HG03442 (cell line): ENCODE data around the gene GLDN.
"Not testable (repeated sequence)": the region's sequence is repeated elsewhere in the genome, so short reads cannot be mapped to it uniquely, and the experiment has no call there.

Experiments used
- ATAC-seq: cut with Tn5 transposase; IDR thresholded peaks from one replicate; pipeline ENCODE4 v1.9.1; 2021; ENCODE audit warnings: mild to moderate bottlenecking, moderate library complexity; ENCODE audit not compliant: unreplicated experiment

Gene GLDN

DNA sequence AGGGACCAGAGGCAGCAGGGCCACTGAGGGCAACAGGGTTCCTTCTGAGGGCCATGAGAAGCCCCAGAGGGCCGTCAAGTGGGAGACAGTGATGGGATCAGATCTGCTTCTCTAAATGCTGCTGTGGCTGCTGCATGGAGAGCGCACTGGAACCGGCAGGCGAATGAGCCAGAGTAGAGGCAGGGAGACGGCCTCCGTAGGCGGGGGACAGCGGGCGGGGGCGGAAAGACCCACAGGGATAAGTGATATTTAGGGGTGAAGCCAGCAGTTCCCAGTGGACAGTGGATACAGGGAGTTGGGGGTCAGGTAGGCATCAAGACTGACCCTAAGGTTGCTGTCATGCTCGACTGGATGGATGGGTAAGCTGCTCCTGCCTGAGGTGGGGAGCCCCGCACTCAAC is 45.0 kb downstream of the GLDN start:
- ATAC-seq = no peak

DNA sequence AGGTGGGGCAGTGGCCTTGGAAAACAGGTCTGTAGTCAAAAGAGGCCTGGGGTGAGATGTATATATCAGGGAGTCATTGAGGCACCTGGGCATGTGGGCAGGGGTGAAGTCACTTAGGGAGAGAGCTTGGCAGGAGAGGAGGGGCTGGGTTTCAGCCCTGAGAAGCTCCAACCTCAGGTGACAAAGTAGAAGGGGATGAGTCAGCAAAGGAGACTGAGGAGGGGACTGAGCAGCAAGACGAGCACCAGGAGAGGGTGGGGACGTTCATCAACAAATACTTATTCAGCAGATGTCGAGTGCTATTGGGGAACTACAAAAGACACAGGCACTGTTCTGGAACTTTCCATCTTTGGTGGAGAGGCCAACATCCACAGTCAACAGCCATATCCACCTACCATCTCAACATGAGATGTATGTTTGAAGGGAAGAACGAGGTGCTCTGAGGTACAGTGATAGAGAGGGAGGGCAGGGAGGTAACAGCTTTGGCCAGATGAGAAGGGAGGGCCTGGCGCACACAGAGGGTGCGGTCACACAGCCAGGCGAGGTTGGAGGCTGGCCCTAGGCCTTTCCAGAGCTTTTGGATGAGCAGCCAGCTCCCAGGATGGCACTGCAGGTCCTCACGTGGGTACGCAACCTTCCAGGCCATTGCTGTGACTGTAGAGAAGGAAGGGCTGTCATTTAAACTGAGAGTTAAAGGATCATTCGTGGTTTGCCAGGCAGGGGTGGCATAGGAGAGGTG is 45.7 kb downstream of the GLDN start:
- no peak for ATAC-seq

DNA sequence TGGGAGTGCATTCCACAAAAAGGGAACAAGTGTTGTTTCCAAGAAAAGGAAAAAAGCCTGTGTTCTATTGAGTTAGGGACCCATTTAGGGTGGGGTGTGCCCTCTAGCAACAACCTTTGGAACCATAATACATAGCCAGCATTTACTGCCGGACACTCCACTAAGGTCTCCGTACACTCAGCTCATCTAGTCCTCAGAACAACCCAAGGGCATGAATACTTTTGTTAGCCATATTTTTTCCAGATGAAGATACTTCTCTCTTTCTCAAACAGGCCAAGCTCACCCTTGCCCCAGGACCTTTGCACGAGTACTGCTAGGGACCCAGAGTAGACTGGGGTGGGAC is 46.2 kb downstream of the GLDN start:
- ATAC-seq = no peak

DNA sequence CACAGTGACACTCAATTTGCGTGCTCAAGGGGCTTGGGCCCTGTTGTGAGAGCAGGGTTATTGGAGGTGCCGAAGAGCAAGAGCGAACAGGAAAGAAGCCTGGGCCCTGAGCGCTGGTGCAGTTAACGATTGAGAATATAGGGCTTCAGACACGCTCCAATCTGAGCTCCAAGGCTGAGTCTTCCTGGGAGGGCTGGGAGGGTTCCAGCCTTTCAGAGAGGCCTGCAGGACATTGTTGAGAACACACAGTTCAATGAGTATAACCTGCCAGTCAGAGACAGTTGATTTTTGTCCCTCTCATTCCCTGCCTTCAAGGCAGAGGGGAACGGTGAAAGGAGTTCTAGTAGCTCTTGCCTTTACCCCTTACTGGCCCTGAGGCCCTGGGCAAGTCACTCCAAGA is 47.3 kb downstream of the GLDN start:
- no peak for ATAC-seq

- ATAC-seq = no peak
These were observed 48.9 kb downstream of the GLDN start for GRCh38 chr15:51390241-51390965.

DNA sequence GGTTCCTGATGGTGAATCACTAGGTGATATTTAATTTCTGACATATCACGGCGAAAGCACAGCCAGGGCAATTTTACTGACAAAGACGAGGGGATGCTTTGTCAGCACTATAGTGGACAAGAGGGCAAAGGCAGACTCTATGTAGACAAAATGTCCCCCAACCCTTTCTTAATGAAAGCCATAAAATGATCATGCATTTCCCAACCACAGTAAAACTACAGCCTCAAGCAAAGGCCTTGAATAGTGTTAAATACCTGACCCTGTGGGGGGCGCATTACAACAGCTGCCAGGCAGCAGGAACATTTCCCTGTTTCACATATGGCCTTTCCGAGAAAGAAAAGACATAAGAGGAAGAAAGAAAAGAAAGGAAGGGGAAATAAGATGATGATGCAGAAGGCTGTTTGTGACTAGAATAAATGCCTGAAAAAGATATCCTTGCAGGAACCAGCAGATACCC is 49.5 kb downstream of the GLDN start:
- ATAC-seq = no peak

DNA sequence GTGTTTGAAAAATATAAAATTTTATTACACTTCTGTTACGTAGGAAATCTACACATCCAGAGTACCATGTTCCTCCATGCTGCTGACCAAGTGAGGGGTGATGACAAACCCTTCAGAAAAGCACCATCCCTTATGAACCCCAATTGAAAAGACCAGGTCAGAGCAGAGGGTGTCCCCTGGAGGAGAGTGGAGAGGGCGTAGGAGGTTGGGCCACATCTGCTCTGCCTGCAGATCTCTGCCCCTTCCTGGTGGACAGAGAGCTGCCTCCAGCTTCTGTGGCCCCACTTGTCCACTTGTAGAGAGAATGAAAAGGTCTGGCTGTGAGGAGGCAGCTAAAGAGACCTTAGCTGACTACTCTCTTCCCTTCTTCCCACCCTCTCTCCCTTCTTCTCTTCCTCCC is 55.5 kb downstream of the GLDN start:
- ATAC-seq = no peak

DNA sequence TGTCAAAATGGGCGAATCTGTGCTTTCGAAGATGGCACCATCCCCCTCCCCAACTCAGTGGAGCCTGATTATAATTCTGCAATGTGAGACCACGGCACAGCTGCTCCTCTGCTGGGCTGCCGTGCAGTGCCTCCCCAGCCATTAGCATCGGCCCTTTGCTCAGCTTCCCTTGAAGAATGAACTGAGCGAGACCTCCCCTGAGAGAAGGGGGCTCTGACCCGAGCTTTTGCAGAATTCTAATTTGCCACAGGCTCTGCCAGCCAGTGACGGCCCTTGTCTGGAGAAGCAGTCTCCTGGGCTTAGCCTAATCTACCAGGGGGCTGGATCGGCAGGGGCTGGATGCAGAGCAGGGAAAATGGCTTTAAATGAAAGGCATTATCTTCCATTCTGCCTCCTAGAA is 57.2 kb downstream of the GLDN start:
- ATAC-seq = no peak

DNA sequence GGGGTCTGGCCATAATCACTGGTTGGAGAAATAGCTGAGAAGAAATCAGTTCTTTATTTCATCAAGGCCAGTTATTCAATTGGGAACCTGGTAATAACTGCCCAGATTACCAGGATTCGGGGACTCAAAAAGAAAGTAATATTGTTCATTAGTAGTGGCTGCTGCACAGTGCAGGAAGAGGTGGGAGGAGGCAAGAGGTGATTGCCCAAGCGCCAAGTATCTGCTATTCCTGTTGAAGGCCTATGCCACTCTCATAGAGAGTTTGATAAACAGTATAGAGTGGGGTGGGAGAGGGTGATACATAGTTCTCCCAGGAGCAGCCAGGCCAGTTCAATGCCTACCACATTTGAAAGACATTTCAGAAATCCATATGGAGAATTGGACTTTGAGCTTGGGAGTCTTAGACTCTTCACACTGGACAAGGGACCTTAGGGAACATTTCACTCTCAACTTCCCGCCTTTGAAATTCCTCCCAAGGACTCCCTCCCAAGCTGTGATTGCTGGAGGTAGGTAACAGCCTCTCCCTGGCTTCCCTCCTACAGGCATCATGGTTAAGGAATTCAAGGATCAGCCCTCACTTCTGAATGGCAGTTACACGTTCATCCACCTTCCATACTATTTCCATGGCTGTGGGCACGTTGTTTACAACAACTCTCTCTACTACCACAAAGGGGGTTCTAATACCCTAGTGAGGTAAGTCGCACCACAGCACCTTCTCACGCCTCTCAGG is 59.8 kb downstream of the GLDN start:
- no peak for ATAC-seq

DNA sequence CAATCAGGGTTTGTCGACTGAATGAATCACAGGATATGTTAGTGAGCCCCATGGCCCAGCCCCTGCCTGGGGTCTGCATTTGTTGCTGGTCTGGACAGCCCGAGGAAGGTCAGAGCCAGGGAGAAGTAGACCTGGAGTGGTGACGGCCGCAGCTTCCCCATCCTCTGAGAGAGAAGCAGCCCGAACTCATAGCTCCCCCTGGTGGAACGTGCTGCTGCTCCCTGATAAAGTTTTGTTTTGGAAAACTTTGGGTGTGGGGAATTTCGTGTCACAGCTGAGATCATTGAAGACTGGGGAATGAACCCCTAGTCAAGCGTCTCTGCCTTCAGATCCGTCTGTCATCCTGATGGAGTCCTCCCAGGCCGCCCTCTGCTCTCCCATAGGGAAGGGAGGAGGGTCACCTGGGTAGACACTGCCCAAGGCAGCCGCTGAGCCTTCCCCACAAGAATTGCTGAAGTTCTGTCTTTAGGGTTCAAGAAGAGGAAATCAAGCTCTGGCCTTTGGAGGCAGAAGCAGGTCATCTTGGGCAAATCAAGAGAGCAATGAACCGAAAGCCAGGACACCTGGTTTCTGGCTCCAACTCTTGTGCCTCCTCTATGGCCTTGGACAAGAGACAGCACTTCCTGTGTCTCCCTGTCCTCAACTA is 60.5 kb downstream of the GLDN start:
- ATAC-seq = no peak

DNA sequence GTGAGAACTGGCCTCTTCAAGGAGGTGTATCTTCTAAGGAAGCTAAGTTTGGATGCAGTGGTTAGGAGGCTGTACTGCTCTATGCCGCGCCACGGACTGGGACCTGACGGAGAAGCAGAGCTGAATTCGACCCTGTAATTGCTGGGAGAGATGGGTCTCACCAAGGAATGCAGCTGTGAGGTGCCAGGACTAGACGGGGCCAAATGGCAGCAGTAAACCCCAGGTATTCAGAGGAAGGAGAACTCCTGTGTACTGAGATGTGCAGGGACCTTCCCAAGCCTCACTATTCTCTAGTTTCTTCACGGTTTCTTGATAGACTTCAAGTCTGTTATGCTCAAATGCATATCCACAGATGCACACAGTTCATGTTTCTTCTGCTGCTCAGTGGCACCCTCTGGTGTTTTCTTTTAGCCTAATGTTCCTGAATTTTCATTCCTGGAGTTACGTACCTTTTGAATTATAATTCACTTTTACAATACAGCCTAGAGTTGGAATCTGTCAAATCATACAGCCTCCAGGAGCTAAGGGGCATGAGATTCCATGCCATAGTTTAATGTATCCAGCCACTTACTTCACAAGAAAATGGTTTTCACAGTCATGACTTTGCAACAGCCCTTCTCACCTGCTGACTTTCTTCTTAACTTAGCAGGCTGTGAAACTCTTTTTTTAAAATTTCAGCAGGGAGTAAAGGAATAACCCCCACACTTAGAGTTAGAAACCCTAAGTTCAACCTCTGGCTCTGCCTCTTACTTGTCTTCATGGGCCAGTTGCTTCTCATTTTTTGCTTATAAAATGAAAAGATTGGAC is 61.8 kb downstream of the GLDN start:
- no peak for ATAC-seq

- ATAC-seq = no peak
These were observed 62.7 kb downstream of the GLDN start for GRCh38 chr15:51403946-51404695.

DNA sequence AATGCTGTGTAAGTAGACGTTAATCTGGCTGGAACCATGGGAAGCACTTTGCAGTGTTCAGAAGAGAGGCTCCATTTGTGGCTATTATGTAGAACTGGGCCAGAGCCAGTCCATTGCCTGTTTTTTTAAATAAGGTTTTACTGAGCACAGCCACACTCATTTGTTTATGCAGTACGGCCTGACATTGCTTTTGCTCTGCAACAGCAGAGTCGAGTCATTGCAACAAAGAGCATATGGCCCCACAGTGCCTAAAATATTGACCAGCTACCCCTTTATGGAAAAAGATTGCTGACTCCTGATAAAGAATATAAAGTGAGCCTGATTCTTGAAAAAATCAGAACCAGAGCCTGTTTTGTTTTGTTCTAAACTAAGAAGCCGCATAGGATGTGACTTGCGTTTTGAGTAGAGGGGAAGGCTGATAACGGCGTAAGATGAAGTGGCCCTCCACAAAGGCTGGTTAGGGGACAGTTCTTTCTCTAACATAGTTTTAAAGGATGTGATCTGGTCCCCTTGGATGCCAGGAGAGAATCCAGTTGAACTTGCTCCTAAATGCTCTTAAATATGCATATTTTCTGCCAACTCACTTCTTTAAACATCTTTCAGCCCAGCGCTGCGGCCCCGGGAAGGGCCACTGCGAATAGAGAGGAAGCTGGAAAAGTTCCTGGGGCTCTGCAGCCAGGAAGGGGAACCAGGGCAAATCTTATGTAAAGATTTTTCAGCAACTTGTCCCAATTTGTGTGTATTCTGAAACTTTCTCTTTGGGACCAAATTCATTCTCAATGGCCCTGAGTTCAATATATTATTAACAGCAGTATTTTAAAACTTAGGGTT is 64.5 kb downstream of the GLDN start:
- ATAC-seq = no peak

DNA sequence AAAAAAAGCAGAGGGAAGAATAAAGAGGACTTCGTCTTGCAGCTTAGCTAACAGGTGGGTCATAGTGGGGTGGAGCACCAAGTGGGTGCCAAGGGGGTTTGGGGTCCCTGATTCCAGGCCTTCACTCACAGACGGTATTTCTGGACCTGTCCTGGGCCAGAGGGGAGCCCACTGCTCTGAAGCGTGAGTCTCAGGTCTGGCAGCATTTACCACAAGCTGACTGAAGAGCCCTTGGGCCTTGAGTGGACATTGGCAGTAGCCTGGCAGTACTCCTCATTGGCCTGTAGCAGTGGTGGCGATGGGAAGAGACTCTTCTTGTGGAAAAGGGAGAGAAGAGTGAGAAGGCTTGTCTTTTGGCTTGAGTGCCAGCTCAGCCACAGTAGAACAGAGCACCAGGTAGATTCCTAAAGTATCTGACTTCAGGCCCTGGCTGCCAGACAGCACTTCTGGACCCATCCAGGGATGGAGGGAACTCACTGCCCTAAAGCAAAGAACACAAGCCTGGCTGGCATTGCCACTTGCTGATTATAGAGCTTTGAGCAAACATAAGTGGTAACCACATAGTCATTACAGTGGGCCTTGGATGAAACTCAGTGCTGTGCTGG is 72.9 kb downstream of the GLDN start:
- ATAC-seq = no peak

GRCh38 chr15:51416129-51416528 is 74.7 kb downstream of the GLDN start:
- ATAC-seq = no peak

GRCh38 chr15:51423040-51423439 is 81.6 kb downstream of the GLDN start:
- not testable (repeated sequence) for ATAC-seq

GRCh38 chr15:51424780-51425179 is 83.3 kb downstream of the GLDN start:
- no peak for ATAC-seq

GRCh38 chr15:51425517-51426040 is 84.1 kb downstream of the GLDN start:
- ATAC-seq = no peak
